Measurements from ENCODE around the gene ARCN1. TPM values are rescaled to one million over a fixed set of nuclear protein-coding genes. Genes with fewer than 3 reads are reported as not detected.

ARCN1 gene
- 122 TPM for total RNA-seq
- long read RNA-seq, transcript ARCN1-201 (10 exons, 3,845 nt) = major isoform, 58 of 108 reads
- long read RNA-seq, partial matches to known transcripts = 37 of 108 reads
- long read RNA-seq, other reads (novel, unspliced or antisense) = 10 of 108 reads

DNA sequence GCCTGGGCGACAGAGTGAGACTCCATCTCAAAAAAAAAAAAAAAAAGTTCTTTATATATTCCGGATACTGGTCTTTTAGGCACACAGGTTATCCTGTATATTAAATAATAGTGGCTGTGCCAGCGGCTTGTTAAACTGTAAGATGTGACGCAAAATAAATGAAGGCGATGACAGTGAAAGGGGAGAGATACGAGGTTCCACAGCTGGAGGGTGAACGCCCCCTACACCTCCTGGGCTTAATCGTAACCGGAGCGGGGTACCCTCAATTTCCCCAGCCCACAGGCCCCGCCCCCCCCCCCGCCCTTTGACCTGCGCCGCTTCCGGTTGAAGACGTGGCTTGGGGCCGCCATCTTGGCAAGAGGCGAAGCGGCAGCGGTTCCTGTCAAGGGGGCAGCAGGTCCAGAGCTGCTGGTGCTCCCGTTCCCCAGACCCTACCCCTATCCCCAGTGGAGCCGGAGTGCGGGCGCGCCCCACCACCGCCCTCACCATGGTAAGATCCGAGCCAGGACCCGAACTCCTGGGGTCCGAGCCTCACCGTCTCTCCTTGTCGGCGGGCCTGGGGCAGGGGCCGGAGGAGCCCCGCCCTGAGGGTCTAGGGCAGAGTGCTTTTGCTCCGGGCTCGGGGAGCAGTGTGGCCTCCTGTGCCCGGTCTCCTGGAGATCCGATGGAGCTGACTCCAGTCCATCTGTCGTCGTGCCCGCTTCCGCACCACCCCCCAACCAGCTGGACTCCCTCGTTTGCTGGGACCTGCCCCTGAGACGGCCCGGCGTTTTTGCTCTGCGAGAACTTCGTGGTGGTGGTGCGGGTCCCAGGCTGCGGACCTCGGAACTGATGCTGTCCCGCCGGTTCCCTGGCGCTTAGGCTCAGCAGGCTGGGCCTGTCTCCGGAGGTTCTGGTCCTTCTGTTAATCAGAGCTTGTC, at the start of gene ARCN1:
ARCN1 (plus strand) TSS at position 349 of the 920 bp plus-strand sequence; CDS start at position 488, 139 bp downstream.
- H3K4me3 ChIP-seq = peak within 1 kb of the TSS; percentile 99
- peak; percentile 94 to 95 for ATAC-seq
- intact Hi-C loops (cut with DNase I) = no loop called here

DNA sequence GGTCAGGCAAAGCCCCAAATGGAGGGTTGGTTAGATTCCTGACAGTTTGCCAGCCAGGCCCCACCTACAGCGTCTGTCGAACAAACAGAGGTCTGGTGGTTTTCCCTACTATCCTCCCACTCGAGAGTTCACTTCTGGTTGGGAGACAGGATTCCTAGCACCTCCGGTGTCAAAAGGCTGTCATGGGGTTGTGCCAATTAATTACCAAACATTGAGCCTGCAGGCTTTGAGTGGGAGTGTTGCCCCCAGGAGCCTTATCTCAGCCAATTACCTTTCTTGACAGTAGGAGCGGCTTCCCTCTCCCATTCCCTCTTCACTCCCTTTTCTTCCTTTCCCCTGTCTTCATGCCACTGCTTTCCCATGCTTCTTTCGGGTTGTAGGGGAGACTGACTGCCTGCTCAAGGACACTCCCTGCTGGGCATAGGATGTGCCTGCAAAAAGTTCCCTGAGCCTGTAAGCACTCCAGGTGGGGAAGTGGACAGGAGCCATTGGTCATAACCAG, 49.6 kb upstream of the ARCN1 start:
- TF ChIP-seq, protein P1, sequence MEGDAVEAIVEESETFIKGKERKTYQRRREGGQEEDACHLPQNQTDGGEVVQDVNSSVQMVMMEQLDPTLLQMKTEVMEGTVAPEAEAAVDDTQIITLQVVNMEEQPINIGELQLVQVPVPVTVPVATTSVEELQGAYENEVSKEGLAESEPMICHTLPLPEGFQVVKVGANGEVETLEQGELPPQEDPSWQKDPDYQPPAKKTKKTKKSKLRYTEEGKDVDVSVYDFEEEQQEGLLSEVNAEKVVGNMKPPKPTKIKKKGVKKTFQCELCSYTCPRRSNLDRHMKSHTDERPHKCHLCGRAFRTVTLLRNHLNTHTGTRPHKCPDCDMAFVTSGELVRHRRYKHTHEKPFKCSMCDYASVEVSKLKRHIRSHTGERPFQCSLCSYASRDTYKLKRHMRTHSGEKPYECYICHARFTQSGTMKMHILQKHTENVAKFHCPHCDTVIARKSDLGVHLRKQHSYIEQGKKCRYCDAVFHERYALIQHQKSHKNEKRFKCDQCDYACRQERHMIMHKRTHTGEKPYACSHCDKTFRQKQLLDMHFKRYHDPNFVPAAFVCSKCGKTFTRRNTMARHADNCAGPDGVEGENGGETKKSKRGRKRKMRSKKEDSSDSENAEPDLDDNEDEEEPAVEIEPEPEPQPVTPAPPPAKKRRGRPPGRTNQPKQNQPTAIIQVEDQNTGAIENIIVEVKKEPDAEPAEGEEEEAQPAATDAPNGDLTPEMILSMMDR (IDR thresholded peaks at IDR 0.05) = peak; percentile 24
- no peak overlapping the region for H3K27ac ChIP-seq
- H3K9me3 ChIP-seq = no peaks in the 10 kb centered on the region
- H3K4me1 ChIP-seq = no peaks in the 10 kb centered on the region
- peak; percentile 67 to 73 for ATAC-seq
- H3K4me3 ChIP-seq = no peak overlapping the region
- no peak for DNase-seq
- intact Hi-C loops (cut with DNase I) = no loop called here
- H3K27me3 ChIP-seq (ENCODE audit: low read depth) = no peaks in the 10 kb centered on the region
- H3K36me3 ChIP-seq = peaks cover 76% of the 10 kb centered on the region

More for the DNA sequence above, at the start of gene ARCN1:
- peaks cover 38% of the 10 kb centered on the region for H3K4me1 ChIP-seq
- DNase-seq = peak; percentile 85
- no peaks in the 10 kb centered on the region for H3K27me3 ChIP-seq (ENCODE audit: low read depth)
- H3K9me3 ChIP-seq = no peaks in the 10 kb centered on the region
- no peaks in the 10 kb centered on the region for H3K36me3 ChIP-seq
- TF ChIP-seq, protein P1 (IDR thresholded peaks at IDR 0.05) = no peak
- H3K27ac ChIP-seq = peak within 1 kb of the TSS; percentile 99

DNA sequence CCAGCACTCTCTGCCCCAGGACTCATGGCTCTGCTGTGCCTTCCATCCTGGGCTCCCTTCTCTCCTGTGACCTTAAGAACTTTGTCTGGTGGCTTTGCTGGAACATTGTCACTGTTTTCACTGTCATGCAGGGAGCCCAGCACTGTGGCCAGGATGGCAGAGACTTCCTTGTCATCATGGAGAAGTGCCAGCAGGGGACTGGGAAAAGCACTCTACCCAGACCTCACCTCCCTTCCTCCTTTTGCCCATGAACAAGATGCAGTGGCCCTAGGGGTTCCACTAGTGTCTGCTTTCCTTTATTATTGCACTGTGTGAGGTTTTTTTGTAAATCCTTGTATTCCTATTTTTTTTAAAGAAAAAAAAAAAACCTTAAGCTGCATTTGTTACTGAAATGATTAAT, 47.9 kb upstream of the ARCN1 start:
- H3K4me3 ChIP-seq = no peak overlapping the region
- H3K9me3 ChIP-seq = no peaks in the 10 kb centered on the region
- peaks cover 62% of the 10 kb centered on the region for H3K36me3 ChIP-seq
- H3K27ac ChIP-seq = no peak overlapping the region
- peaks cover 5% of the 10 kb centered on the region for H3K4me1 ChIP-seq
- no peaks in the 10 kb centered on the region for H3K27me3 ChIP-seq (ENCODE audit: low read depth)
- intact Hi-C loops (cut with DNase I) = no loop called here
- TF ChIP-seq, protein P1 (IDR thresholded peaks at IDR 0.05) = no peak
- ATAC-seq (no peak), DNase-seq (no peak)

DNA sequence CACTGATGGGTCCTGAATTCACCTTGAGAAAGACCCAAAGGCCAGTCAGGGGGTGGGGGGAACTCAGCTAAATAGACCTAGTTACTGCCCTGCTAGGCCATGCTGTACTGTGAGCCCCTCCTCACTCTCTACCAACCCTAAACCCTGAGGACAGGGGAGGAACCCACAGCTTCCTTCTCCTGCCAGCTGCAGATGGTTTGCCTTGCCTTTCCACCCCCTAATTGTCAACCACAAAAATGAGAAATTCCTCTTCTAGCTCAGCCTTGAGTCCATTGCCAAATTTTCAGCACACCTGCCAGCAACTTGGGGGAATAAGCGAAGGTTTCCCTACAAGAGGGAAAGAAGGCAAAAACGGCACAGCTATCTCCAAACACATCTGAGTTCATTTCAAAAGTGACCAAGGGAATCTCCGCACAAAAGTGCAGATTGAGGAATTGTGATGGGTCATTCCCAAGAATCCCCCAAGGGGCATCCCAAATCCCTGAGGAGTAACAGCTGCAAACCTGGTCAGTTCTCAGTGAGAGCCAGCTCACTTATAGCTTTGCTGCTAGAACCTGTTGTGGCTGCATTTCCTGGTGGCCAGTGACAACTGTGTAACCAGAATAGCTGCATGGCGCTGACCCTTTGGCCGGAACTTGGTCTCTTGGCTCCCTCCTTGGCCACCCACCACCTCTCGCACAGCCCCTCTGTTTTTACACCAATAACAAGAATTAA, 47.3 kb upstream of the ARCN1 start:
- Histone ChIP-seq H3K27ac (no peak overlapping the region), H3K4me3 (no peak overlapping the region), H3K36me3 (peaks cover 56% of the 10 kb centered on the region), H3K4me1 (peaks cover 11% of the 10 kb centered on the region), H3K9me3 (no peaks in the 10 kb centered on the region), H3K27me3 (ENCODE audit: low read depth) (no peaks in the 10 kb centered on the region)
- TF ChIP-seq, protein P1 (IDR thresholded peaks at IDR 0.05) = no peak
- intact Hi-C loops (cut with DNase I) = no loop called here
- DNase-seq (no peak), ATAC-seq (no peak)

DNA sequence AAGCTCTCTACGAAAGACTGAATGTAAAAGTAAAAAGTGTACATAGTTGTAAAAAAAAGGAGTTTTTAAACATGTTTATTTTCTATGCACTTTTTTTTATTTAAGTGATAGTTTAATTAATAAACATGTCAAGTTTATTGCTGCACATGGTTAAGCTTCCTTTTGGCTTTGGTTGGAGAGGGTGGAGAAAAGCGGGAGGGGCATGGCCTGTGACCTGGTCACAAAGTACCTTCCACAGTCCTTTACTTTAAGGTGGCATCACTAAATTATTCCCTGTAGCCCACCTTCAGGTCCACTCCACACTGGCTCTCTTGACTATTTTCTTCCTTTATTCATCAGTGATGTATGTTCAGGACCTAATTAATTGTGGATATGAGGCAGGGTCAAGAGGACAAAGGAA, 45.5 kb upstream of the ARCN1 start:
- Histone ChIP-seq H3K9me3 (no peaks in the 10 kb centered on the region), H3K27me3 (ENCODE audit: low read depth) (no peaks in the 10 kb centered on the region), H3K27ac (no peak overlapping the region), H3K4me3 (no peak overlapping the region), H3K36me3 (peaks cover 39% of the 10 kb centered on the region), H3K4me1 (peaks cover 22% of the 10 kb centered on the region)
- ATAC-seq (no peak), DNase-seq (no peak)
- intact Hi-C loops (cut with DNase I) = no loop called here
- TF ChIP-seq, protein P1 (IDR thresholded peaks at IDR 0.05) = no peak
